Panc1 (cell line): ENCODE results near the gene KLHL15.
"Not testable (repeated sequence)": the region's sequence is repeated elsewhere in the genome, so short reads cannot be mapped to it uniquely, and the experiment has no call there.

Experiments
- POLR2AphosphoS5 ChIP-seq: IDR thresholded peaks from 2 replicates; pipeline ENCODE4 v1.6.1; 2012; ENCODE audit warnings: mild to moderate bottlenecking, low read depth, low read length, moderate library complexity
- TF ChIP-seq, protein P1 (sequence below): fragments of 450-650 bp; IDR thresholded peaks from 2 replicates; pipeline ENCODE4 v1.5.1; 2017; ENCODE audit warnings: mild to moderate bottlenecking
- TF ChIP-seq, protein P2 (sequence below), 2 experiments: IDR thresholded peaks; 2 replicates each; pipeline ENCODE4 v1.6.1; 2011 to 2012; ENCODE audit warnings: low read depth in 2 of 2, control low read depth in 1 of 2, low read length in 1 of 2, mild to moderate bottlenecking in 1 of 2, moderate library complexity in 1 of 2; ENCODE audit not compliant: insufficient read depth in 1 of 2

DNA sequence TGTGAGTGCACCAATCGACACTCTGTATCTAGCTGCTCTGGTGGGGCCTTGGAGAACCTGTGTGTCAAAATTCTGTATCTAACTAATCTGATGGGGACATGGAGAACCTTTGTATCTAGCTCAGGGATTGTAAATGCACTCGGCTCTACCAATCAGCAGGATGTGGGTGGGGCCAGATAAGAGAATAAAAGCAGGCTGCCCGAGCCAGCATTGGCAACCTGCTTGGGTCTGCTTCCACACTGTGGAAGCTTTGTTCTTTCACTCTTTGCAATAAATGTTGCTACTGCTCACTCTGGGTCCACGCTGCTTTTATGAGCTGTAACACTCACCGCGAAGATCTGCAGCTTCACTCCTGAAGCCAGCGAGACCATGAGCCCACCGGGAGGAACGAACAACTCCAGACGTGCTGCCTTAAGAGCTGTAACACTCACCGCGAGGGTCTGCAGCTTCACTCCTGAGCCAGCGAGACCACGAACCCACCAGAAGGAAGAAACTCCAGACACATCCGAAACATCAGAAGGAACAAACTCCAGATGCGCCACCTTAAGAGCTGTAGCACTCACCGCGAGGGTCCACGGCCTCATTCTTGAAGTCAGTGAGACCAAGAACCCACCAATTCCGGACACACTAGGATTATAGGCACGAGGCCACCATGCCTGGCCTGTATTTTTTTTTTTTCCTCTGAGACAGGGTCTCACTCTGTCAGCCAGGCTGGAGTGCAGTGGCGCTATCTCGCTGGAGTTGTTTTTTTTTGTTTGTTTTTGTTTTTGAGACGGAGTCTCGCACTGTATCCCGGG lies 23.7 kb upstream of the KLHL15 start:
- TF ChIP-seq, protein P1, sequence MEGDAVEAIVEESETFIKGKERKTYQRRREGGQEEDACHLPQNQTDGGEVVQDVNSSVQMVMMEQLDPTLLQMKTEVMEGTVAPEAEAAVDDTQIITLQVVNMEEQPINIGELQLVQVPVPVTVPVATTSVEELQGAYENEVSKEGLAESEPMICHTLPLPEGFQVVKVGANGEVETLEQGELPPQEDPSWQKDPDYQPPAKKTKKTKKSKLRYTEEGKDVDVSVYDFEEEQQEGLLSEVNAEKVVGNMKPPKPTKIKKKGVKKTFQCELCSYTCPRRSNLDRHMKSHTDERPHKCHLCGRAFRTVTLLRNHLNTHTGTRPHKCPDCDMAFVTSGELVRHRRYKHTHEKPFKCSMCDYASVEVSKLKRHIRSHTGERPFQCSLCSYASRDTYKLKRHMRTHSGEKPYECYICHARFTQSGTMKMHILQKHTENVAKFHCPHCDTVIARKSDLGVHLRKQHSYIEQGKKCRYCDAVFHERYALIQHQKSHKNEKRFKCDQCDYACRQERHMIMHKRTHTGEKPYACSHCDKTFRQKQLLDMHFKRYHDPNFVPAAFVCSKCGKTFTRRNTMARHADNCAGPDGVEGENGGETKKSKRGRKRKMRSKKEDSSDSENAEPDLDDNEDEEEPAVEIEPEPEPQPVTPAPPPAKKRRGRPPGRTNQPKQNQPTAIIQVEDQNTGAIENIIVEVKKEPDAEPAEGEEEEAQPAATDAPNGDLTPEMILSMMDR: not testable (repeated sequence)
- not testable (repeated sequence) for TF ChIP-seq POLR2AphosphoS5
- TF ChIP-seq, protein P2, sequence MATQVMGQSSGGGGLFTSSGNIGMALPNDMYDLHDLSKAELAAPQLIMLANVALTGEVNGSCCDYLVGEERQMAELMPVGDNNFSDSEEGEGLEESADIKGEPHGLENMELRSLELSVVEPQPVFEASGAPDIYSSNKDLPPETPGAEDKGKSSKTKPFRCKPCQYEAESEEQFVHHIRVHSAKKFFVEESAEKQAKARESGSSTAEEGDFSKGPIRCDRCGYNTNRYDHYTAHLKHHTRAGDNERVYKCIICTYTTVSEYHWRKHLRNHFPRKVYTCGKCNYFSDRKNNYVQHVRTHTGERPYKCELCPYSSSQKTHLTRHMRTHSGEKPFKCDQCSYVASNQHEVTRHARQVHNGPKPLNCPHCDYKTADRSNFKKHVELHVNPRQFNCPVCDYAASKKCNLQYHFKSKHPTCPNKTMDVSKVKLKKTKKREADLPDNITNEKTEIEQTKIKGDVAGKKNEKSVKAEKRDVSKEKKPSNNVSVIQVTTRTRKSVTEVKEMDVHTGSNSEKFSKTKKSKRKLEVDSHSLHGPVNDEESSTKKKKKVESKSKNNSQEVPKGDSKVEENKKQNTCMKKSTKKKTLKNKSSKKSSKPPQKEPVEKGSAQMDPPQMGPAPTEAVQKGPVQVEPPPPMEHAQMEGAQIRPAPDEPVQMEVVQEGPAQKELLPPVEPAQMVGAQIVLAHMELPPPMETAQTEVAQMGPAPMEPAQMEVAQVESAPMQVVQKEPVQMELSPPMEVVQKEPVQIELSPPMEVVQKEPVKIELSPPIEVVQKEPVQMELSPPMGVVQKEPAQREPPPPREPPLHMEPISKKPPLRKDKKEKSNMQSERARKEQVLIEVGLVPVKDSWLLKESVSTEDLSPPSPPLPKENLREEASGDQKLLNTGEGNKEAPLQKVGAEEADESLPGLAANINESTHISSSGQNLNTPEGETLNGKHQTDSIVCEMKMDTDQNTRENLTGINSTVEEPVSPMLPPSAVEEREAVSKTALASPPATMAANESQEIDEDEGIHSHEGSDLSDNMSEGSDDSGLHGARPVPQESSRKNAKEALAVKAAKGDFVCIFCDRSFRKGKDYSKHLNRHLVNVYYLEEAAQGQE (IDR thresholded peaks at IDR 0.05; ENCODE audit: insufficient read depth in 1 of 2, low read depth in 2 of 2, low read length in 1 of 2): not testable (repeated sequence)
